CD4-positive, alpha-beta T cell (primary cell): ENCODE results near the gene CRTAP. TPM values are rescaled to one million over a fixed set of nuclear protein-coding genes. Genes with fewer than 3 reads are reported as not detected.

Experiments used
- ATAC-seq: fragments of 200-7000 bp; cut with Tn5 transposase; one replicate; pipeline ENCODE4 v1.10.0; 2022; ENCODE audit warnings: mild to moderate bottlenecking; ENCODE audit not compliant: poor library complexity
- CTCF ChIA-PET: fragments of 350-600 bp; sonication (Branson Sonifier 250); formaldehyde crosslinking; loops from one replicate; lab custom pipeline; 2021; ENCODE audit warnings: antibody characterized with exemption, inconsistent platforms; lab: Charles Lee
- POLR2A ChIA-PET: fragments of 350-600 bp; sonication (Branson Sonifier 250); formaldehyde crosslinking; loops from one replicate; lab custom pipeline; 2021; ENCODE audit warnings: antibody characterized with exemption, inconsistent platforms; lab: Charles Lee
- DNase-seq, 14 experiments: peaks; one replicate each; pipeline ENCODE4 v3.0.0-alpha.2; 2013 to 2020; ENCODE audit warnings: mixed read lengths in 2 of 14
- H3K27ac ChIP-seq, 2 donors: one replicate each; pipeline versions ENCODE4 v1.5.1 to v1.7.0; 2013; ENCODE audit warnings: low read length in 2 of 2, low read depth in 1 of 2, mild to moderate bottlenecking in 1 of 2
- H3K27me3 ChIP-seq, 2 experiments: 1 replicate in 1 of 2; 2 replicates in 1 of 2; pipeline versions ENCODE4 v1.6.1 to v1.7.0; 2013; ENCODE audit warnings: low read length in 2 of 2, control low read depth in 1 of 2, mild to moderate bottlenecking in 1 of 2, moderate library complexity in 1 of 2; ENCODE audit not compliant: insufficient read depth in 2 of 2, control insufficient read depth in 1 of 2
- H3K36me3 ChIP-seq: one replicate; pipeline ENCODE4 v1.6.1; 2013; ENCODE audit warnings: low read length, control low read depth; ENCODE audit not compliant: insufficient read depth
- H3K4me1 ChIP-seq: one replicate; pipeline ENCODE4 v1.6.1; 2013; ENCODE audit warnings: low read length, control low read depth; ENCODE audit not compliant: insufficient read depth
- H3K4me3 ChIP-seq: one replicate; pipeline ENCODE4 v1.5.1; 2013; ENCODE audit warnings: mild to moderate bottlenecking, low read length, moderate library complexity
- H3K9me3 ChIP-seq, 2 experiments: 1 replicate in 1 of 2; 2 replicates in 1 of 2; pipeline versions ENCODE4 v1.6.1 to v1.7.0; 2013; ENCODE audit warnings: low read length in 2 of 2, mild to moderate bottlenecking in 2 of 2, control low read depth in 1 of 2, moderate library complexity in 1 of 2; ENCODE audit not compliant: control insufficient read depth in 1 of 2, insufficient read depth in 1 of 2
- H3K27ac Mint-ChIP-seq: one replicate; pipeline ENCODE4 v1.8.0; 2020; ENCODE audit warnings: mixed read lengths
- H3K27me3 Mint-ChIP-seq: one replicate; pipeline ENCODE4 v1.8.0; 2021; ENCODE audit warnings: mixed read lengths
- H3K36me3 Mint-ChIP-seq: one replicate; pipeline ENCODE4 v1.8.0; 2021; ENCODE audit warnings: low read depth, mixed read lengths
- H3K4me1 Mint-ChIP-seq: one replicate; pipeline ENCODE4 v1.8.0; 2021; ENCODE audit warnings: low read depth, mixed read lengths
- H3K4me3 Mint-ChIP-seq: one replicate; pipeline ENCODE4 v1.8.0; 2020; ENCODE audit warnings: mild to moderate bottlenecking, mixed read lengths
- H3K9me3 Mint-ChIP-seq: one replicate; pipeline ENCODE4 v1.8.0; 2020; ENCODE audit warnings: mixed read lengths
- intact Hi-C, 2 experiments: fragments of 100-400 bp; cut with DNase I in 1 of 2; cut with micrococcal nuclease in 1 of 2; formaldehyde crosslinking; loops; one replicate each; pipeline versions ENCODE4 v1.15.1 to v1.9.0; 2023 to 2025; cut with DNase I, micrococcal nuclease
- total RNA-seq, 174 experiments: library from RNA in 2 of 174; stranded (reverse) in 2 of 174; gene quantifications; one replicate each; pipeline ENCODE4 v1.2.3 and lab custom pipeline; 2021 to 2026
- TF ChIP-seq, protein P1 (sequence below): fragments of 200-600 bp; IDR thresholded peaks from one replicate; pipeline ENCODE4 v1.8.0; 2022; ENCODE audit warnings: antibody characterized with exemption, mild to moderate bottlenecking

The CRTAP gene
- total RNA-seq, 2 experiments from 2014 or later, result 38.2 to 40.3 TPM

DNA sequence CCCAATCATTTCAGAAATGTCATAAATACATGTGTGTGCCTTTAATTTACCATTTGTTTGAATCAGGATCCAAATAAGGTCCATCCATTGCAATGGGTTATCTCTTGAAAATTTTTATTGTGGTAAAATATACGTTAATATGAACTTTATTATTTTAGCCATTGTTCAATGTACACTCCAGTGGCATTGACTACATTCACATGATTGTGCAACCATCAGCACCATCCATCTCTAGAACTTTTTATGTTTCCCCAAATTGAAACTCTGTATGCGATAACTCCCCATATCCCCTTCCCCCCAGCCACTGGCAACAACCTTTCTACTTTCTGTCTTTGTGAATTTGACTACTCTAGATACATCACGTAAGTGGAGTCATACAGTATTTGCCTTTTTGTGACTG, 12.0 kb downstream of the CRTAP start:
- TF ChIP-seq, protein P1, sequence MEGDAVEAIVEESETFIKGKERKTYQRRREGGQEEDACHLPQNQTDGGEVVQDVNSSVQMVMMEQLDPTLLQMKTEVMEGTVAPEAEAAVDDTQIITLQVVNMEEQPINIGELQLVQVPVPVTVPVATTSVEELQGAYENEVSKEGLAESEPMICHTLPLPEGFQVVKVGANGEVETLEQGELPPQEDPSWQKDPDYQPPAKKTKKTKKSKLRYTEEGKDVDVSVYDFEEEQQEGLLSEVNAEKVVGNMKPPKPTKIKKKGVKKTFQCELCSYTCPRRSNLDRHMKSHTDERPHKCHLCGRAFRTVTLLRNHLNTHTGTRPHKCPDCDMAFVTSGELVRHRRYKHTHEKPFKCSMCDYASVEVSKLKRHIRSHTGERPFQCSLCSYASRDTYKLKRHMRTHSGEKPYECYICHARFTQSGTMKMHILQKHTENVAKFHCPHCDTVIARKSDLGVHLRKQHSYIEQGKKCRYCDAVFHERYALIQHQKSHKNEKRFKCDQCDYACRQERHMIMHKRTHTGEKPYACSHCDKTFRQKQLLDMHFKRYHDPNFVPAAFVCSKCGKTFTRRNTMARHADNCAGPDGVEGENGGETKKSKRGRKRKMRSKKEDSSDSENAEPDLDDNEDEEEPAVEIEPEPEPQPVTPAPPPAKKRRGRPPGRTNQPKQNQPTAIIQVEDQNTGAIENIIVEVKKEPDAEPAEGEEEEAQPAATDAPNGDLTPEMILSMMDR, result no peak
- DNase-seq, result no peak
- H3K4me1 Mint-ChIP-seq, result no peaks in the 10 kb centered on the region
- no peak overlapping the region for H3K4me3 Mint-ChIP-seq
- peaks cover 64% of the 10 kb centered on the region for H3K36me3 Mint-ChIP-seq
- intact Hi-C loops, result no loop called here
- no peak overlapping the region for H3K27ac Mint-ChIP-seq
- H3K36me3 ChIP-seq, result peaks cover 47% of the 10 kb centered on the region
- H3K4me3 ChIP-seq, result no peak overlapping the region
- no peaks in the 10 kb centered on the region for H3K27me3 Mint-ChIP-seq
- ATAC-seq, result no peak
- no peak overlapping the region for H3K27ac ChIP-seq
- no peaks in the 10 kb centered on the region for H3K4me1 ChIP-seq
- no peaks in the 10 kb centered on the region for H3K9me3 ChIP-seq
- no peaks in the 10 kb centered on the region for H3K9me3 Mint-ChIP-seq
- CTCF ChIA-PET, result no interaction called here
- POLR2A ChIA-PET, result no interaction called here
- no peaks in the 10 kb centered on the region for H3K27me3 ChIP-seq

DNA sequence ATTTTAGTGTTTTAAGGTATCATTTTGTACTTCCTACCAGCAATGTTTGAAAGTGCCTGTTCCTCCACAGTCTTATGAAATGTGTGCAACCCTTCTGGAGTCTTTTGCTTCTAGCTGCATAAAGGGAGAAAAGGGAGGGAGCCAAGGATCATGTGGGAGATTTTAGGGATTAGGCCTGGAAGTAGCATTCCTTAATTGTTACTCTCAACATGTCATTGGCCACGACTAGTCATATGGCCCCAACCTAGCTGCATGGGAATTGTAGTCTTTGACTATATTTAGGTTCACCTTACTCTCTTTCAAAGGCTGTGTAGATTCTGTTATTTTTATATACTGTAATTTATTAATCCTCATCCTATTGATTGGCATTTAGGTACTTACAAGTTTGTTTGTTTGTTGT, 14.9 kb downstream of the CRTAP start:
- H3K36me3 Mint-ChIP-seq, result peaks cover 65% of the 10 kb centered on the region

DNA sequence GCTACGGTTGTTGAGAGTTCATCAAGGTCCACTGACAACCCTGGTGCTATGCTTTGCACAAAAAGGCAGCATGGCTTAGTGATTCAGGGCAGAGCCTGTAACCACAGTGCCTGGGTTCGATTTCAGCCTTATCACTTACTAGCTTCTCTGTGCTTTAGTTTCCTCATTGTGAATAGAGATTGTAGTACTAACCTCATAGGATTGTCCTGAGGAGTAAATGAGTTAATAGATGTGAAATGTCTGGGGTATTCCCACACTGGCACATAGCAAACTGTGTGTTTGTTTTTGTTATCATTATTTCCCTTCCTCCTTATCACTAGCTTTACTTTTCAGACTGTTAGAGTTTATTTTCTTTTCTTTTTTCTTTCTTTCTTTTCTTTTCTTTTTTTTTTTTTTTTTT, 16.3 kb downstream of the CRTAP start:
- H3K4me3 ChIP-seq, result no peak overlapping the region
- no peak for ATAC-seq
- H3K27me3 Mint-ChIP-seq, result no peaks in the 10 kb centered on the region
- TF ChIP-seq, protein P1, result no peak
- H3K27ac ChIP-seq, result no peak overlapping the region
- H3K4me1 Mint-ChIP-seq, result peaks cover 6% of the 10 kb centered on the region
- no peaks in the 10 kb centered on the region for H3K4me1 ChIP-seq
- CTCF ChIA-PET, result interaction anchor here (1.4 kb wide), 1 partner anchor 657 kb away, joined by 5 read pairs; no protein-coding TSS in a partner anchor
- intact Hi-C loops, result loop anchor here (2.0 to 5.0 kb wide), 5 partner anchors 183 to 657 kb away; no protein-coding TSS in a partner anchor
- H3K9me3 ChIP-seq, result no peaks in the 10 kb centered on the region
- peaks cover 65% of the 10 kb centered on the region for H3K36me3 Mint-ChIP-seq
- peaks cover 62% of the 10 kb centered on the region for H3K36me3 ChIP-seq
- no peaks in the 10 kb centered on the region for H3K27me3 ChIP-seq
- H3K27ac Mint-ChIP-seq, result no peak overlapping the region
- no peaks in the 10 kb centered on the region for H3K9me3 Mint-ChIP-seq
- POLR2A ChIA-PET, result no interaction called here
- H3K4me3 Mint-ChIP-seq, result no peak overlapping the region
- no peak for DNase-seq

More for the DNA sequence above, 14.9 kb downstream of the CRTAP start:
- H3K27ac Mint-ChIP-seq, result no peak overlapping the region
- Histone ChIP-seq H3K27ac (no peak overlapping the region), H3K4me1 (no peaks in the 10 kb centered on the region), H3K36me3 (peaks cover 59% of the 10 kb centered on the region), H3K9me3 (no peaks in the 10 kb centered on the region), H3K4me3 (no peak overlapping the region), H3K27me3 (no peaks in the 10 kb centered on the region)
- CTCF ChIA-PET, result no interaction called here
- DNase-seq, result no peak
- no peaks in the 10 kb centered on the region for H3K9me3 Mint-ChIP-seq
- intact Hi-C loops, result no loop called here
- POLR2A ChIA-PET, result no interaction called here
- no peak for ATAC-seq
- TF ChIP-seq, protein P1, result no peak
- H3K27me3 Mint-ChIP-seq, result no peaks in the 10 kb centered on the region
- no peak overlapping the region for H3K4me3 Mint-ChIP-seq
- peaks cover 6% of the 10 kb centered on the region for H3K4me1 Mint-ChIP-seq
